ENCODE results near the gene KCNT1.

The KCNT1 gene

DNA sequence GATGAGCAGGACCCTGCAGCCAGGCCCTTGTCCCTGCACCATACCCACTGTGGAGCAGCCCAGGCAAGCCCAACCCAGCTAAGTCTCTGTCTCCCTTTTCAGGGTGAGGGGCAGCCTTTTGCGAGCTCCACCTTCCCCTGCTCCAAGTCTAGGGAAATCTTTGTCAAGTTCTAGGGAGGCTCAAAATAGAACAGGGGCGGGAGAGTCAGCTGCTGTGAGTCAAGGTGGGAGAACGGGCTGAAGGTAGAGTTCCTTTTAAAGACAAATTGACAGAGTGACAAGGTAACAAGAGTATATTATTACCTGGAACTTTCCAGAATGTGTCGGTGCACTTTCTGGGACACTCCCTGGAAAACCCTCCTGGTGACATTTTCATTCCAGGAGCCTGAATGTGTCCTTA, 64.7 kb downstream of the KCNT1 start:
- Histone ChIP-seq H3K27me3 (ENCODE audit: control insufficient read depth, insufficient read depth, low read length) (no peaks in the 10 kb centered on the region), H3K9me3 (ENCODE audit: control insufficient read depth, insufficient read depth, low read length) (no peaks in the 10 kb centered on the region), H3K4me1 (ENCODE audit: control insufficient read depth, insufficient read depth, low read length) (no peaks in the 10 kb centered on the region), H3K4me3 (ENCODE audit: low read depth, low read length) (no peak overlapping the region), H3K36me3 (ENCODE audit: control insufficient read depth, insufficient read depth, low read length) (no peaks in the 10 kb centered on the region), H3K9ac (ENCODE audit: low read depth, low read length) (no peak overlapping the region)

DNA sequence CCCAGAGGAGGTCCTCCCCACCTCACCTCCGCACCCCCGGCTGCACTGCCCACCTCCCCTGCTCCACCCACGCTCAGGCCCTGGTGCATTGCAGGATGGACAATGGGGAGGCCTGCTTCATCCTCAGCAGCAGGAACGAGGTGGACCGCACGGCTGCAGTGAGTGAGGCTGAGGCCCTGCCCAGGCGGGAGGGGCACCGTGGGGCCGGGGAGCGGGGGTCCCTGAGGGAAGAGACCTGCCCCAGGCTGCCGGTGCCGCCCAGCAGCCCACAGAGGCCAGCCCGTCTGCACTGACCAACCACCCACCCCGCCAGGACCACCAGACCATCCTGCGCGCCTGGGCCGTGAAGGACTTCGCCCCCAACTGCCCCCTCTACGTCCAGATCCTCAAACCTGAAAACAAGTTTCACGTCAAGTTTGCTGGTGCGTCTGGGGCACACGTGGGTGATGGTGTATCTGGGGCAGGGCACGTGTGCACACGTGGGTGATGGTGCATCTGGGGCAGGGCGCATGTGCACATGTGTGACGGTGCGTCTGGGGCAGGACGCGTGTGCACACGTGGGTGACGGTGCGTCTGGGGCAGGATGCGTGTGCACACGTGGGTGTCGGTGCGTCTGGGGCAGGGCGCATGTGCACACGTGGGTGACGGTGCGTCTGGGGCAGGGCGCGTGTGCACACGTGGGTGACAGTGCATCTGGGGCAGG, 66.7 kb downstream of the KCNT1 start:
- H3K4me3 ChIP-seq (ENCODE audit: low read depth, low read length) = no peak overlapping the region
- H3K27me3 ChIP-seq (ENCODE audit: control insufficient read depth, insufficient read depth, low read length) = no peaks in the 10 kb centered on the region
- H3K9me3 ChIP-seq (ENCODE audit: control insufficient read depth, insufficient read depth, low read length) = no peaks in the 10 kb centered on the region
- no peaks in the 10 kb centered on the region for H3K36me3 ChIP-seq (ENCODE audit: control insufficient read depth, insufficient read depth, low read length)
- no peak overlapping the region for H3K9ac ChIP-seq (ENCODE audit: low read depth, low read length)
- H3K4me1 ChIP-seq (ENCODE audit: control insufficient read depth, insufficient read depth, low read length) = no peaks in the 10 kb centered on the region

DNA sequence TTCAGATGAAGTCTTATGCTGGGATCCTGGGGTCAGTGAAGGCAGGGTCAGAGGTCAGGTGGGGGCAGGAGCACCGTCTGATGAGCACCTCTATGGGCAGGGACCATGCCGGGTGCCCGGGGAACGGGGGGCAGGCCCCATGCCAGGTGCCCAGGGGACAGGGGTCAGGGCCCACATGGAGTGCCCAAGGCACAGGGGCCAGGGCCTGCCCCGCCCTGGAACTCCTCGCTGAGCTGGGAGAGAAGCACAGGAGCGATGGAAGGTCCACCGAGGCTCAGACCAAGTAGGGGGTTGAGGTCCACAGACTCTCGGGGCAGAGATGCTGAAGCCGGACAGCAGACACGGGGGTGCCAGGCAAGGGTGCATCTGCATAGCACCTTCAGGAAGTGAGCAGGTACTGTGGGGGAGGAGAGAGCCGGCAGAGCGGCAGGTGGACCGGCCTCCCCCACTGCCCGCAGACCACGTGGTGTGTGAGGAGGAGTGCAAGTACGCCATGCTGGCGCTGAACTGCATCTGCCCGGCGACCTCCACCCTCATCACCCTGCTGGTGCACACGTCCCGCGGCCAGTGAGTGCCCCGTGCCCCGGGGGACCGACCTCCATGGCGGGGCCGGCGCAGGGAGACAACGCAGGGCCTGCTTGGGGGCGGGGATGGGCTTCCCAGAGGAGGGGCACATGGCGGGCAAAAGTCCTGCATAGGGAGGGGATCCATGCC, 67.7 kb downstream of the KCNT1 start:
- no peaks in the 10 kb centered on the region for H3K36me3 ChIP-seq (ENCODE audit: control insufficient read depth, insufficient read depth, low read length)
- no peak overlapping the region for H3K9ac ChIP-seq (ENCODE audit: low read depth, low read length)
- no peak overlapping the region for H3K4me3 ChIP-seq (ENCODE audit: low read depth, low read length)
- H3K27me3 ChIP-seq (ENCODE audit: control insufficient read depth, insufficient read depth, low read length) = no peaks in the 10 kb centered on the region
- no peaks in the 10 kb centered on the region for H3K9me3 ChIP-seq (ENCODE audit: control insufficient read depth, insufficient read depth, low read length)
- H3K4me1 ChIP-seq (ENCODE audit: control insufficient read depth, insufficient read depth, low read length) = no peaks in the 10 kb centered on the region

DNA sequence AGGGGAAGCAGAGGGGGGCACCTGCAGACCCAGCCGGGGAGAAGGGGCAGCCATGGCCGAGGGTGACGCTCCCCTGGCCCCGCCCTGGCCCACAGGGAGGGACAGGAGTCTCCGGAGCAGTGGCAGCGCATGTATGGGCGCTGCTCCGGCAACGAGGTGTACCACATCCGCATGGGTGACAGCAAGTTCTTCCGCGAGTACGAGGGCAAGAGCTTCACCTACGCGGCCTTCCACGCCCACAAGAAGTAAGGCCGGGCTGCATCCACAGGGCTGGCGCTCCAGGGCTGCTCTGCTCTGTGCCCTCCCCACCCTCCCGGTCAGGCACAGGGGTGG, 68.2 kb downstream of the KCNT1 start:
- no peaks in the 10 kb centered on the region for H3K9me3 ChIP-seq (ENCODE audit: control insufficient read depth, insufficient read depth, low read length)

DNA sequence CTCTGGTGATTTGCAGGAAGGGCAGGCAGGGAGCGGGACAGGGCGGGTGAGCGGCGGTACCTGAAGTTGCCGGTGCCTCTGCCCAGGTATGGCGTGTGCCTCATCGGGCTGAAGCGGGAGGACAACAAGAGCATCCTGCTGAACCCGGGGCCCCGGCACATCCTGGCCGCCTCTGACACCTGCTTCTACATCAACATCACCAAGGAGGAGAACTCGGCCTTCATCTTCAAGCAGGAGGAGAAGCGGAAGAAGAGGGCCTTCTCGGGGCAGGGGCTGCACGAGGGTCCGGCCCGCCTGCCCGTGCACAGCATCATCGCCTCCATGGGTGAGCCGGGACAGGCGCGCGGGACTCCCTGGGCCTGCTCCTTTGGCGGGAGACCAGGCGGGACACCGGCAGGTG, 68.8 kb downstream of the KCNT1 start:
- Histone ChIP-seq H3K9me3 (ENCODE audit: control insufficient read depth, insufficient read depth, low read length) (no peaks in the 10 kb centered on the region), H3K4me3 (ENCODE audit: low read depth, low read length) (no peak overlapping the region), H3K36me3 (ENCODE audit: control insufficient read depth, insufficient read depth, low read length) (no peaks in the 10 kb centered on the region), H3K4me1 (ENCODE audit: control insufficient read depth, insufficient read depth, low read length) (no peaks in the 10 kb centered on the region), H3K9ac (ENCODE audit: low read depth, low read length) (no peak overlapping the region), H3K27me3 (ENCODE audit: control insufficient read depth, insufficient read depth, low read length) (no peaks in the 10 kb centered on the region)

More for the DNA sequence above, 68.2 kb downstream of the KCNT1 start:
- Histone ChIP-seq H3K4me1 (ENCODE audit: control insufficient read depth, insufficient read depth, low read length) (no peaks in the 10 kb centered on the region), H3K27me3 (ENCODE audit: control insufficient read depth, insufficient read depth, low read length) (no peaks in the 10 kb centered on the region), H3K9ac (ENCODE audit: low read depth, low read length) (no peak overlapping the region), H3K4me3 (ENCODE audit: low read depth, low read length) (no peak overlapping the region), H3K36me3 (ENCODE audit: control insufficient read depth, insufficient read depth, low read length) (no peaks in the 10 kb centered on the region)

DNA sequence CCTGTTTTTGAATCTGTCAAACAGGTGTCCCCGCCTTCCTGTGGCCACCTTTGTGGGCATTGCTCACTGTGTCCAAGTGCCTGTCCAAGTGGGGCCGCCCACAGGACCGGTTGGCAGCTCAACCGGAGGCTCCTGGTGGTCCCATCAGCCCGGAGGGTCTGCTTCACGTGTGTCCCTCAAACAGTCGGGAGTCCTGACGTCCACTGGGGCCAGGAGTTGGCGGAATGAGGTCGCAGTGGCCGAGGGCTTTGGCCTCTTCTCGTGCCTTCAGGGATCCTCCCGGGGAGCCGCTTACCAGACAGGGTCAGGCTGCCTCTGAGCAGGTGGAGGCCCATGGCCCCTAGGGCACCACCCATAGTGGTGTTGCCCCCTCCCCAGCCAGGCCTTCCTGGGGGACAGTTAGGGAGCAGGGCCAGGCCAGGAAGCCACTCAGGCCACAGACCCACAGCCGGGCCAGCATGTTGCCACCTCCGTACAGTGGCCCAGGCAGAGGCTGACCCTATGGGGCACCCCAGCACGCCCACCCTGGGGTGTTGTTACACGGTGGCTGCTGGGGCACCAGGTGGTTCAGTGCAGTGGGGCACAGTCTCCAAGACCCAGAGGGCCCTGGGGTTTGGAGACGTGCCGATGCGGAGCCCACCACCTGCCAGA, 69.5 kb downstream of the KCNT1 start:
- no peaks in the 10 kb centered on the region for H3K27me3 ChIP-seq (ENCODE audit: control insufficient read depth, insufficient read depth, low read length)
- no peaks in the 10 kb centered on the region for H3K36me3 ChIP-seq (ENCODE audit: control insufficient read depth, insufficient read depth, low read length)
- H3K9me3 ChIP-seq (ENCODE audit: control insufficient read depth, insufficient read depth, low read length) = no peaks in the 10 kb centered on the region
- H3K9ac ChIP-seq (ENCODE audit: low read depth, low read length) = no peak overlapping the region
- no peaks in the 10 kb centered on the region for H3K4me1 ChIP-seq (ENCODE audit: control insufficient read depth, insufficient read depth, low read length)
- H3K4me3 ChIP-seq (ENCODE audit: low read depth, low read length) = no peak overlapping the region

DNA sequence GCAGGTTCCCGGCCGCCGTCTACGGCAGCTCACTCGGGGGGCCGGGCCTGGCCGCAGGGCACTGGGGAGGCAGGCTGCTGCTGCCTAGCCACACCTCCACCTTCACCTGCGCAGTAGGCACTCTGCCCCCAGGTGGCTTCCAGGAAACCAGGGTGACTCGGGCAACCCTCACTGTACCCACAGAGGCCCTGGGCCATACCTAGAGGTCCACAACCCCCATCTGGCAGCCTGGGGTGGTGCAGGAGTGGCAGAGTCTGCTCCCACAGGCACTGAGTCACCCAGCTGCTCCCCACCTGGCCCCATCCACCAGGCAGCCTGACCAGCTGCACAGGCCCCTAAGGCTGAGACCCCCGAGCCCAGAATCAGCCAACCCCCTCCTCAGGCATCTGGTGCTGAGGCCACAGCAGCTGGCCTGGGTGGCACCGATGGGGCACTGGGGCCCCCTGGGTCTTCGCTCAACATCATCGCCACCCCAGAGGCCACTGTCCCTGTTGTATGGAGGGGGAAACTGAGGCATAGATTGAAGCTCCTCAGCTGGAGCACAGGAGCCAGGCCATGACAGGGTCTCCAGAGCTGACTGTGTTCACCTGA, 70.2 kb downstream of the KCNT1 start:
- Histone ChIP-seq H3K27me3 (ENCODE audit: control insufficient read depth, insufficient read depth, low read length) (no peaks in the 10 kb centered on the region), H3K4me3 (ENCODE audit: low read depth, low read length) (no peak overlapping the region), H3K4me1 (ENCODE audit: control insufficient read depth, insufficient read depth, low read length) (no peaks in the 10 kb centered on the region), H3K36me3 (ENCODE audit: control insufficient read depth, insufficient read depth, low read length) (no peaks in the 10 kb centered on the region), H3K9me3 (ENCODE audit: control insufficient read depth, insufficient read depth, low read length) (no peaks in the 10 kb centered on the region), H3K9ac (ENCODE audit: low read depth, low read length) (no peak overlapping the region)

DNA sequence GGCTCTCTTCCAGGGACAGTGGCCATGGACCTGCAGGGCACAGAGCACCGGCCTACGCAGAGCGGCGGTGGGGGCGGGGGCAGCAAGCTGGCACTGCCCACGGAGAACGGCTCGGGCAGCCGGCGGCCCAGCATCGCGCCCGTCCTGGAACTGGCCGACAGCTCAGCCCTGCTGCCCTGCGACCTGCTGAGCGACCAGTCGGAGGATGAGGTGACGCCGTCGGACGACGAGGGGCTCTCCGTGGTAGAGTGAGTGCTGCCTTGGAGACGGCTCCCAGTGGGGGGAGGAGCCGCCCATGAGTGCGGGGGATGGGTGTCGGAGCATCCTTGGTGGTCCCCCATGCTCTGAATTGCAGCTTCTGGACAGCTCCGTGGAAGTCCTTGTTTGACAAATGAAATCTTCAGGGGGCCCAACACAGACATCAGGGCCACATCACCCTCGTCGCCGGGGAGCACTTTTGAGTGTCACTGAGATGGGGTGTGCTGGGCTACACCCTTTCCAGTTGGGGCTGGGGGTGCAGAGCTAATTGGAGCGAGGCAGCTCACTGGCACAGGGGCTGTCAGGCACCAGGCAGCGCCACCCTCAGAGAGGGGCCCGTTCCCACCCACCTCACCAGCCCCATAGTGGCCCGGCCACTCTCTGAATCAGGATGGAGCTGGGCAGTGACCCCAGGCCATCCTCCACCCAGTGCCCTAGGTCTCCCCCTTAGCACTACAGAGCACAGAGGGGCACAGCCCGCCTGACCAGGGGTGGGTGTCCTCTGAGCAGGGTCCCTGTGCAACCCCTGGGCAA, 70.9 kb downstream of the KCNT1 start:
- Histone ChIP-seq H3K27me3 (ENCODE audit: control insufficient read depth, insufficient read depth, low read length) (no peaks in the 10 kb centered on the region), H3K36me3 (ENCODE audit: control insufficient read depth, insufficient read depth, low read length) (no peaks in the 10 kb centered on the region), H3K9ac (ENCODE audit: low read depth, low read length) (no peak overlapping the region), H3K9me3 (ENCODE audit: control insufficient read depth, insufficient read depth, low read length) (no peaks in the 10 kb centered on the region), H3K4me3 (ENCODE audit: low read depth, low read length) (no peak overlapping the region), H3K4me1 (ENCODE audit: control insufficient read depth, insufficient read depth, low read length) (no peaks in the 10 kb centered on the region)

DNA sequence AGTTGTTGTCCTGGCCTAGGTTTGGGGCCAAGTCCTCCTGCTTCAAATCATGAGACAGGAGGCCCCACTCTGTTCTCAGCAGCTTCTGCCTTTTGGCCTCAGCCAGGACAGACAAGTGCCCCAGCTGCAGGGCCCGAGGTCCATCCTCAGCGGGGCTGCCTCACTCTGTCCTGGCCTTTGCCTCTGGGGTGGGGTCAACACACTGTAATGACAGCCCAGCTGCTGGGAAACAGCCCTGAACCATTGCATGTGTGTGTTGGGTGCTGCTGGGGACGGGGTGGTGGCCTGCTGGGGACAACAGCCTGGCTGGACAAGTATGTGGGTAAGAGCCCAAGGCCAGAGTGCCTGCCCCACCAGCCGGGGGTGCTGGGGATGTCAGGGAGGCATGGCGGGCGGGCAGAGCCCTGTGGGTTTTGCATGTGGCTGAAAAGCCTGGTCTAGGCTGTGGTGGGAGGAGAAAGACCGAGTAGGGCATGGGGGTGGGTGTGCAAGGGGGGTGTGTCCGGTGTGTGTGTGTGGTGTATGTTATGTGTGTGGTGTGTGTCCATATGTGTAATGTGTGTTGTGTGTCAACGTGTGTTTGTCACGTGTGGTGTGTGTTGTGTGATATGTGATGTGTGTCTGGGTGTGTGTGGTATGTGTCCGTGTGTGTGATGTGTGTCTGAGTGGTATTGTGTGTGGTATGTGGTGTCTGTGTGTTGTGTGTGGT, 71.7 kb downstream of the KCNT1 start:
- Histone ChIP-seq H3K9me3 (ENCODE audit: control insufficient read depth, insufficient read depth, low read length) (no peaks in the 10 kb centered on the region), H3K9ac (ENCODE audit: low read depth, low read length) (no peak overlapping the region), H3K27me3 (ENCODE audit: control insufficient read depth, insufficient read depth, low read length) (no peaks in the 10 kb centered on the region), H3K4me3 (ENCODE audit: low read depth, low read length) (no peak overlapping the region), H3K36me3 (ENCODE audit: control insufficient read depth, insufficient read depth, low read length) (no peaks in the 10 kb centered on the region), H3K4me1 (ENCODE audit: control insufficient read depth, insufficient read depth, low read length) (no peaks in the 10 kb centered on the region)

DNA sequence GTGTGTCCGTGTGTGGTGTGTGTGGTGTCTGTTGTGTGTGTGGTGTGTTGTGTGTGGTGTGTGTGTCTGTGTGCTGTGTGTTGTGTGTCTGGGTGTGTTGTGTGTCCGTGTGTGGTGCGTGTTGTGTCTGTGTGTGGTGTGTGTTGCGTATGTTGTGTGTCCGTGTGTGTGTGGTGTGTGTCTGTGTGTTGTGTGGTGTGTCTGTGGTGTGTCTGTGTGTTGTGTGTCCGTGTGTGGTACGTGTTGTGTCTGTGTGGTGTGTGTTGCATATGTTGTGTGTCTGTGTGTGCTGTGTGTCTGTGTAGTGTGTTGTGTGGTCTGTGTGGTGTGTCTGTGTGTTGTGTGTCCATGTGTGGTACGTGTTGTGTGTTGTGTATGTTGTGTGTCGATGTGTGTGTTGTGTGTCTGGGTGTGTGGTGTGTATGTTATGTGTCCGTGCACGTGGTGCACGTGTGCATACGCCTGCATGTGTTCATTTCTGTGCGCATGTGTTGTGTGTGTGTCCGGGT, 72.3 kb downstream of the KCNT1 start:
- Histone ChIP-seq H3K9me3 (ENCODE audit: control insufficient read depth, insufficient read depth, low read length) (no peaks in the 10 kb centered on the region), H3K27me3 (ENCODE audit: control insufficient read depth, insufficient read depth, low read length) (no peaks in the 10 kb centered on the region), H3K4me1 (ENCODE audit: control insufficient read depth, insufficient read depth, low read length) (no peaks in the 10 kb centered on the region), H3K9ac (ENCODE audit: low read depth, low read length) (no peak overlapping the region), H3K36me3 (ENCODE audit: control insufficient read depth, insufficient read depth, low read length) (no peaks in the 10 kb centered on the region), H3K4me3 (ENCODE audit: low read depth, low read length) (no peak overlapping the region)
